ENCODE results near the gene PDZD2. TPM values are rescaled to one million over a fixed set of nuclear protein-coding genes. Genes with fewer than 3 reads are reported as not detected.

PDZD2 gene
- total RNA-seq, 2 donors from 2014 or later: 4.5 to 15.7 TPM

GRCh38 chr5:31939151-31939550, 300.2 kb downstream of the PDZD2 start:
- Histone ChIP-seq H3K4me3 (no peak overlapping the region), H3K36me3 (no peaks in the 10 kb centered on the region), H3K27me3 (replicated peaks; ENCODE audit: insufficient read depth) (no peaks in the 10 kb centered on the region), H3K4me1 (ENCODE audit: control insufficient read depth in 1 of 2, low read depth in 2 of 2) (no peaks in the 10 kb centered on the region), H3K9me3 (no peaks in the 10 kb centered on the region), H3K27ac (no peak overlapping the region)
- no peak for DNase-seq (ENCODE audit: low spot score)
- no peak for TF ChIP-seq CTCF (IDR thresholded peaks at IDR 0.05)
- ATAC-seq (ENCODE audit: insufficient number of reproducible peaks, low FRiP score, low read depth): no peak

GRCh38 chr5:31941151-31941755, 302.3 kb downstream of the PDZD2 start:
- DNase-seq (ENCODE audit: low spot score) (no peak), ATAC-seq (ENCODE audit: insufficient number of reproducible peaks, low FRiP score, low read depth) (no peak)
- Histone ChIP-seq H3K4me1 (ENCODE audit: control insufficient read depth in 1 of 2, low read depth in 2 of 2) (no peaks in the 10 kb centered on the region), H3K27me3 (replicated peaks; ENCODE audit: insufficient read depth) (no peaks in the 10 kb centered on the region), H3K9me3 (no peaks in the 10 kb centered on the region), H3K4me3 (no peak overlapping the region), H3K36me3 (no peaks in the 10 kb centered on the region), H3K27ac (no peak overlapping the region)
- TF ChIP-seq CTCF (IDR thresholded peaks at IDR 0.05): no peak

GRCh38 chr5:31942546-31942945, 303.6 kb downstream of the PDZD2 start:
- Histone ChIP-seq H3K27me3 (replicated peaks; ENCODE audit: insufficient read depth) (no peaks in the 10 kb centered on the region), H3K4me3 (no peak overlapping the region), H3K4me1 (ENCODE audit: control insufficient read depth in 1 of 2, low read depth in 2 of 2) (no peaks in the 10 kb centered on the region), H3K27ac (no peak overlapping the region), H3K9me3 (no peaks in the 10 kb centered on the region), H3K36me3 (no peaks in the 10 kb centered on the region)
- no peak for ATAC-seq (ENCODE audit: insufficient number of reproducible peaks, low FRiP score, low read depth)
- no peak for DNase-seq (ENCODE audit: low spot score)
- TF ChIP-seq CTCF (IDR thresholded peaks at IDR 0.05): no peak

GRCh38 chr5:31944684-31945445, 305.9 kb downstream of the PDZD2 start:
- TF ChIP-seq CTCF (IDR thresholded peaks at IDR 0.05): no peak
- H3K9me3 ChIP-seq: no peaks in the 10 kb centered on the region
- no peaks in the 10 kb centered on the region for H3K27me3 ChIP-seq (replicated peaks; ENCODE audit: insufficient read depth)
- no peaks in the 10 kb centered on the region for H3K4me1 ChIP-seq (ENCODE audit: control insufficient read depth in 1 of 2, low read depth in 2 of 2)
- H3K36me3 ChIP-seq: no peaks in the 10 kb centered on the region
- ATAC-seq (ENCODE audit: insufficient number of reproducible peaks, low FRiP score, low read depth): no peak
- no peak for DNase-seq (ENCODE audit: low spot score)
- H3K4me3 ChIP-seq: no peak overlapping the region
- H3K27ac ChIP-seq: no peak overlapping the region

- no peaks in the 10 kb centered on the region for H3K4me1 ChIP-seq (ENCODE audit: control insufficient read depth in 1 of 2, low read depth in 2 of 2)
- no peak overlapping the region for H3K27ac ChIP-seq
- H3K27me3 ChIP-seq (replicated peaks; ENCODE audit: insufficient read depth): no peaks in the 10 kb centered on the region
- no peaks in the 10 kb centered on the region for H3K9me3 ChIP-seq
- no peak overlapping the region for H3K4me3 ChIP-seq
- no peak for DNase-seq (ENCODE audit: low spot score)
- TF ChIP-seq CTCF (IDR thresholded peaks at IDR 0.05): no peak
- ATAC-seq (ENCODE audit: insufficient number of reproducible peaks, low FRiP score, low read depth): no peak
- H3K36me3 ChIP-seq: no peaks in the 10 kb centered on the region
These were observed 309.1 kb downstream of the PDZD2 start for GRCh38 chr5:31948006-31948405.
